T-helper 22 cell (primary cell): ENCODE measurements around the gene CPXM1.

Source experiments
- DNase-seq: peaks from one replicate; pipeline ENCODE4 v3.0.0-alpha.2; 2020; ENCODE audit warnings: low read depth

The CPXM1 gene

DNA sequence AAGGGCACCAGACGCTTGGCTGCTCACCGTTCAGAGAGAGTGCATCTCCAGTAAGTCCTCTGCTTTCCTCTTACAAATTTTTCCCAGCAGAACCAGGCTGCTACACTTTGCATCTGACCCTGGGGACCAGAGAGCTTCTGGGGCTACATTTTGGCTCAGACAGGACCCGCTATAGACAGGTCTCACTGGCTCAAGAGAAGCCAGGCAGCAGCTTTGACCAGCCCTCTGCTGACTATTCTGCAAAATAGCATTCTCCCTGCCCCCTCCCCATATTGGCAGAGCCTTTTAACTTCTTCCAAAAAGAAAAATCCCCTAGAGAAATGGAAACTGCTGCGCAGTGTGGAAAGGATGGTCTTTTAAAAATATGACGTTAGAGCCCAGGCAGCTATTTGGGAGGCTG is 37.2 kb downstream of the CPXM1 start:
- DNase-seq = no peak

DNA sequence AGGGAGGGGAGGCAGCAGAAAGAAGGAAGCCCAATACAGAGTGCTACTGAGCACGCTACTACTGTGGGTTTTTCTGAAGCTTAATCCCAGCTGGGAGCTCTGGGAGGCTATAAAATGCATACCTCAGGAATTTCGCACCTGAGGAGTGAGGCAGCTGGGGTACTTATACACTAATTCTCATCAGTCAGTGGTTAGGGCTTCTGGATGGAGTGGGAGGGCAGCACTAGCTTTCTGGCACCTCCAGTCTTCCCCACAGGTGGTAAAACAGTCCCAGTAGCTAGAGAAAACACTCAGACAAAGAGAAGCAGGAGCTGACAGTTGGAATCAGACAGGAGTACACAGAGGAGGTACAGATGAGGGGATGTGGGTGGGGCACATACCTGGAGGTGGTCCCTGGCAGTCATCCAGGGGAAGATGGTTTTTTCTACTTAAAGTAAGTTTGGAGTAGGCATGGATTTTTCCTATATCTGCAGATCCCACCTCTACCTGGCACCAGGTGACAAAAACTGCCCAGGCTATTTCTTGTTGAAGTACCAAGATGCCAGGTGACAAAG is 37.8 kb downstream of the CPXM1 start:
- DNase-seq = no peak

- no peak for DNase-seq
These were observed 38.5 kb downstream of the CPXM1 start for GRCh38 chr20:2761885-2762284.

DNA sequence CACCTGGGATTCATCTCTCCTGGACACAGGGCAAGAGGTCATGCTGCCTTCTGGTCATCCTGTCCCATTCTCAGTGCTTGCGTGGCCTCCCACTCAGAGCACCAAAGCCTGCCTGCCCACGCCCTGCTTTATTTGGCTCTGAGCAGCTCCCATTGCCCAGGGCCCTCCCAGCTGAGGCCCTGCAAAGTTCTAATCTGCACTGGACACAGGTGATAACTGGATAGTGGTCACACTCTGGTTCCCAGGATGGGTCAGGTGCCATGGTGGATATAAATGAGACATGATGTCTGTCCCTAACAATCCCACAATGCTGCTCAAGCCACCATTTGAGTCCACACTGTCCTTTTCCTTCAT is 39.5 kb downstream of the CPXM1 start:
- no peak for DNase-seq

DNA sequence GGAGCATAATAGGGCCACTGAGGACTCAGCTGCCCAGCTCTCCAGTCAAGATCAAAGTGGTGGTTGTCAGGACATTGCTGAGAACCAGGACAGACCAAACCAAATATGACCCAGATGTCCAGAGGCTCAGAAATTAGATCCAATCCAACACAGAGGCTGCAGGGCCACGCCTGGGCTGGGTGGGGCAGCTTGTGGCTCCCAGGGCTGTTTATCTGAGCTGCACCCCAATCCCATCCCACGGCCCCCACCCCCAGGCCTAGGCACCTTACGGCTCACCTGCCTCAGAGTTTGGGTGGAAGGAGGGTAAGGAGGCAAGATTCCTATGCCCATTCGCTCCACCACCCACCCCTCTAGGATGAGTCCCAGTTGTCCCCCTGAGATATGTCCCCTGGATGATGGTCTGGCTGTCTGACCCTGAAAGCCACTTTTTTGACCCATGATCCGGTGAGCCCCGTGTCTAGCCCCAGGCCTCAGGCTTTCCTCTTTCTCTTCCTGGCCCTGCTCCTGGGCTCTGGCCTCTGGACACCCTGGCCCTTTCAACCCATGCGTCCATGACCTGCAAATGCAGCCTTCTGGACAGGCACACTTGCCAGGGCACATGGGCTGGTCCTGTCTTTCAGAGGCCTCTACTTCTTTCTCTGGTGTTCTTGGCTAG is 40.0 kb downstream of the CPXM1 start:
- DNase-seq = no peak

GRCh38 chr20:2759603-2760296 is 40.7 kb downstream of the CPXM1 start:
- no peak for DNase-seq

- DNase-seq = no peak
These were observed 41.3 kb downstream of the CPXM1 start for GRCh38 chr20:2759143-2759542.

DNA sequence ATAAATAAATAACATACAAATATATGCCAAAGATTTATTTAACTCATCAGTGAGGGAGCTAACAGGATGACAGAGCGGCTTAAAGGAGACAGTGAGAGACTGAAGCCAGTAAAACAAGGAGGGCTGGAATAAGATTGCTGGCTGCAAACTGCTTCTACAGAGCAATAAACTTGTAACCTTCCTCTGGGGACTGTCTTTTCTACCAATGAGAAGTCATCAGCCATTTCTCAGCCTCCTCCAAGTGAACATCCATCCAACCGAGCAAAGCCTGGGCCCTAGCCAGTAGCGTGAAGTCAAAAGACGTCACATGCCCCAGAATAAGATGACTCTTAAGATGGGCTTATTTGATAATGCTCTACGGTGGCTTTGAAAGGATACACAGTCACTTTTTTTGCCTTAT is 42.5 kb downstream of the CPXM1 start:
- DNase-seq = no peak

DNA sequence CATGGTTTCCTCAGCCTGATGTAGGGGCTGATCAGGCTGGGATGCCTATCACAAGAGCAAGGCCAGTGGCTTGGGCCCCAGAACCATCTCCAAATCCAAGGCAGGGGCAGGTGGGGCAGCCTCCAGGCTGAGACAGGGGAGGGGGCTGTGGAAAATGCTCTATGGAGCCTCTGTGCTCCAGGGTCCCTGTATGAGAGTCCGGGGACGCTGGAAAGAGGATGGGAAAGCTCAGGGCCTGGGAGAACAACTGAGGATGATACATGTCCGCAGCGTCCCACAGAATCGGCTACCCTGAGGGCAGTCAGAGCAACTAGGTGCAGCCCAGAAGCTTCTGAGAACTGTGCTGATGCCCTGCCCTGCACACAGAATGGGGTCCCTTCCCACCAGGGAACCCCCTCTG is 43.4 kb downstream of the CPXM1 start:
- DNase-seq = no peak

GRCh38 chr20:2756056-2756611 is 44.3 kb downstream of the CPXM1 start:
- no peak for DNase-seq

- no peak for DNase-seq
These were observed 44.9 kb downstream of the CPXM1 start for GRCh38 chr20:2755451-2756055.

DNA sequence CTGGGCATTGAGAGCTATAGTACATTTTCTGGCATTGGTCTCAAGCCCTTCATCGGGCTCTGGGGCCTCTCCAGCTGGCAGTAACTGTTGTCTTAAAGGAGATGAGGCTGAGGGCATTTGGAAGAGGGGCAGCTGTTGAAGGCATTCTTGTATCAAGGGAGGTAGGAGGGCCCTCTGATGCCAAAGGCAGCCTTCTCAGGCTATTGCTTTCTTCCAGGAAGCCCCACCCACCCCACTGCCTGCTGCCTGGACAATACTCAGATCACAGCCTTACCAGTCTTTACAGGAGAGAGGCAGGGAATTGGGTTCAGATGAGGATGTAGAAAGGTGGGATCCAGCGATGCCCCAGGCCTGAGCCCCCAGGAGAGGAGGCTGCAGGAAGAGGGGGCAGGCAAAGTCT is 46.0 kb downstream of the CPXM1 start:
- DNase-seq = no peak

DNA sequence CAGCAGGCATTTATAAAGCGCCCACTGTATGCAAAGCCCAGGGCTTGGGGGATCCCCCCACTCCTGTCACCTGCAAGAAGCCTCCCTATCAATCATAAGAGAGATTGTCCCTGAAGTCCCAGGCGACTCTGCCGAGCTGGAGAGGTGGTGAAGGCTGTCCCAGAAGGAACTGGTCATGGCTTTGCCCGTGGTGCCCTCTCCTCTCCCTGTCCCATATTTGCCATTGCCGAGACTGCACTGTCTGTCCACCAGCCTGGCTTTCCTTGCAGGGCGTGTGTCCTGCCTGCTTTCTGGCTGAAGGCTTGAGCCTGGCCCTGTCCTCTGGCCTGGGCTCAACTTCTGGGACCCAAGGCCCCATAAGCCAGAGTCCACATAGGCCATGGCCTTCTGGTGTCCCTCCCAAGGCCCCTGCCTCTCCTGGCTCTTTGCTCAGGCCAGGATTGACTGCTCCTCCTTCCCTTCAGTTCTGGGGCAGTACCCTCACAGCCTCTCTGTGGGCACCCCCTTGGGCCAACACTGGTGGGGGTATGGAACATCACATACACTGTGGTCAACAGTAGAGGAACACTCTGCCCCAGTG is 46.9 kb downstream of the CPXM1 start:
- DNase-seq = no peak

DNA sequence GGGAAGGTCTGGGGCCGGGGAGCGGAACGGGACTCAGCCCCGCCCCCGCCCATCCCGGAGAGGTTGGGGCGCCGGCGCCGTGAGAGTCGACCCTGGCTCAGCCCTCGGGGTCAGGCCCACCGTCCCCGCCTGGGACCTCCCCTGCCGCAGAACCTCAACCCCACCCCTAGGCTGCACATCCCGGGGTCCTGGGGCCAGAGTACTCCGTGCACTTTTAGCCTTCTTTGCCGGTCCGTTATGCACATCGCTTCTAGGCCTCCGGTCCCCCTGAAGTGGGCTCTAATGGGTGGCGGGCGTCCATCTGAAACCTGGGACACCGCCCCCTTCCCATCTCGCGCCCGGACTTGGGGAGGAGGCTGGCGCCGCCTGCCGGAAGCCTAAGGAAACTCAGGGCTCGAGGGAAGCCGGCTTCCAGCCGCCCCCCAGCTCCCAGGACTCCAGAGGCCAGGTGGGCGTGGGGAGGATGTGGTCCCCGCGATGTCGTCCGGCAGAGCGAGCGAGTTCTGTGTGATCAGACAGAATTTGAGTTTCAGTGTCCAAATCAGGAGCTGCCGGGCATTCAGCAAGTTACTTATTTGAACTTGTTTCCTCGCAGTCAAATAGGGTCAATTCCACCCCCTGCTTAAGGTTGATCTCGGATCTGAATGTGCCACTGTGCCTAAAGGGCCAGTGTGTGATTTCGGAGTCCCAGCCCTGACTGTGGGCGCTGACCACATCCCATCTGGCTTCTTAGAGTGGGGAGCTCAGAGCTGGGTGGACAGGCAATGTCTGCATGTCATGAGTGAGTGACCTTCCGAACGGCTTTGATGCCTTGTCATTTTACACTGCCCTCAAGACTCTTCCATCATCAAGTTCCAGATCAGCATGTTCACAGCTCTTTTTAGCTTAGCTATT is 47.6 kb downstream of the CPXM1 start:
- no peak for DNase-seq

DNA sequence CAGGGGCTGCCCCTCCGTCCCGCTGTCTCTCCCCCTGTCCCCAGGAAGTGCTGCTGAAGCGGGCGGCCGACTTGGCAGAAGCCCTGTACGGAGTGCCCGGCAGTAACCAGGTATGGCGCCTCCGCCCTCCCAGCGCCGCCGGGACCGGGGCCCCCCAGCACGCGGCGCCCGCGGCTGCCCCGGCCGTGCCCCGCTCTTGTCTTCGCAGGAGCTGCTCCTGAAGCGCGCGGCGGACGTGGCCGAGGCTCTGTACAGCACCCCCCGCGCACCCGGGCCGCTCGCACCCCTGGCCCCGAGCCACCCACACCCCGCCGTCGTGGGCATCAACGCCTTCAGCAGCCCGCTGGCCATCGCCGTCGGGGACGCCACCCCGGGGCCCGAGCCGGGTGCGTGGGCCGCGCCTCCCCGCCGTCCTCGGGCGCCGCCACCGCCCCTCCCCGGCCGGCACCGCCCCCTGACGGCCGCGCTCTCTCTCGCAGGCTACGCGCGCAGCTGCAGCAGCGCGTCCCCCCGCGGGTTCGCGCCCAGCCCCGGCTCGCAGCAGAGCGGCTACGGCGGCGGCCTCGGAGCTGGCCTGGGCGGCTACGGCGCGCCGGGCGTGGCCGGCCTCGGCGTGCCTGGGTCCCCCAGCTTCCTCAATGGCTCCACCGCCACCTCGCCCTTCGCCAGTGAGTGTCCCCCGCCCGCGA is 48.4 kb downstream of the CPXM1 start:
- peak; percentile 27 for DNase-seq

DNA sequence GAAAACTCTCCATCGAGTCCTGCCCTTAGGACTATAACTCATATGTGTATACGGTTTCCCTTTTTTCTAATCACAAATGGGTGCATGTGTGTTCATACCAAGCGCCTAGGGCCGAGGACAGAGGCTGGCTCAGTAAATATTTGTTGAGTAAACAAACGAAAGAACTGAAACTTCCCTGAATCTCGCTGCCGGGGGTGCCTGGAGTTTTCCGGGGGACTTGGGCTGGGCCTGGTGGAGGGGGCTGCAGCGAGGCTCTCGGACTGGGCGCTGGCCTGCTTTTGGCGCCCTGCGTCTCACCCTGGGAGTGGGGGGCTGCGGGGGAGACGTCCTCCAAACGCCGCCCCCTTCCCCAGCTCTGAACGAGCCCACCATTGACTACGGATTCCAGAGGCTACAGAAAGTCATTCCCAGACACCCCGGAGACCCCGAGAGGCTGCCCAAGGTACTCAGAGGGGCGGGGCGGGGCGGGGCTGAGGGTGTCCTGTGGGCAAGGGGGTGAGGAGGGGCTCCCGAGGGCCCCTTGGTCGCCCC is 49.0 kb downstream of the CPXM1 start:
- DNase-seq = no peak

DNA sequence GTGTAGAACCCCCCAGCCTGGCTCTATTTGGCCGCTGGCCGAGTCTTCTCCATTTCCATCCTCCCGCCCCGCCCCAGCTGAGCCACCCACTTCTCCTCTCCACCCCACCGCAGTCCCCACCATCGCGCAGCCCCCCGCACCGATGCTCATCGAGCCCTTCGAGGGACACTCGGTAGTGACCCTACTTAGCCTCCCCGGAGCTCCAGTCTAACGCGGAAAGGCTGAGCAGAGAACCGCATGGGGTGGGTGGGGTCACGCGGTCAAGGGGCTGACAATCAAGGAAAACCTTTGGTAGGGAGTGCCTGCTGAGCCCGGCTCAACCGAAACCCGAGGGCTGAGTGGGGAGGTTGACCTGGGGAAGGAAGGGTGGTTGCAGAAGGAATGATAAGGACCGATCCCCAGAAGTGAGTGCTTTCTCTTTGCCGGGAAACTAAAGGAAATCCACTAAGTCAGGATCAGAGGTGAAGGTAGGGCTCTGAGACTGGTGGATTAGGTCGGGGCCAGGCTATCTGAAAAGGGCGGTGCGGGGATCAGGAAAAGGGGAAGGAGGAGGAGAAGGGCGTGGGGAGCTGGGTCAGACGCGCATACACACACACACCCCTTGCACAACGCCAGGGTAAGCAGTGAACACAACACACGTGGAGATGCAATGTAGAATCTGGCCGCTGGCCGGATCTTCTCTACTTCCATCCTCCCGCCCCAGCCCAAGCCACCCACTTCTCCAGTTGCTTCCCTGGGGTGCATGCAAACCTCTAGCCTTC is 49.8 kb downstream of the CPXM1 start:
- no peak for DNase-seq

- DNase-seq = no peak
These were observed 50.4 kb downstream of the CPXM1 start for GRCh38 chr20:2749951-2750490.

- DNase-seq = no peak
These were observed 51.0 kb downstream of the CPXM1 start for GRCh38 chr20:2749343-2749950.
